ENCODE measurements around the gene RAB1B. TPM values are rescaled to one million over a fixed set of nuclear protein-coding genes. Genes with fewer than 3 reads are reported as not detected.
A peak's percentile ranks its signal among the peaks of the same experiment; 100 is the strongest.

RAB1B gene
- 55.6 and 65.3 TPM in 2 replicates for total RNA-seq (2014; rRNA removed; shearing (Covaris generic))
- polyA plus RNA-seq (2014; cell fraction: nucleus; rRNA removed): 73.8 and 78.2 TPM in 2 replicates

DNA sequence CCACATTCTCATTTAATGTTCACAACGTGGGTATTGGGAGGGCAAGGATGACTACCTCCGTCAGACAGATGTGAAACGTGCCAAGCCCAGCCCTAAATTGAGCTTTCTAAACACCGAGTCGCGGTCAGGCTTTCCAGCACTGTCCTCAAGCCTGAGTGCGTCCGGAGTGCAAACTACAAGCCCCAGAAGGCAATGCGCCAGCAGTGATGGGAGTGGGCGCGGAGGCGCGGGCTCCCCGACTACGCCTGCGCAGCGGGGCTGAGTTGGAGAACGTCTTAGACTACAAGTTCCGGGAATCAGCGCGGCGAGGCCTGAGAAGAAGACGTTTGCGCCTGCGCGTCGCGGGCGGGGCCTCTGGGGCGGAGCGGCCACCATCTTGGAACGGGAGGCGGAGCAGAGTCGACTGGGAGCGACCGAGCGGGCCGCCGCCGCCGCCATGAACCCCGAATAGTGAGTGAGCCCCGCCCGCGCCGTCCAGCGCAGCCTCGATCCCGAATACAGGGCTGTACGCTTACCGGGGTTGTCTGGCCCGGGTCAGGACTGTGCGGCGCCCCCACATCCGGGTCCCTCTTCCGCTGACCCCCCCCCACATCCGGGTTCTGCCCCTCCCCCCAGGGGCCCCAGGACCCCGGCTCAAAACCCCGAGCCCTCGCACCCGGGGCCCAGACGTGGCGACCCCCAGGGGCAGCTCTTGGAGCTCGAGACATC is at the start of gene RAB1B:
RAB1B (plus strand) TSS at position 396 of the 708 bp plus-strand sequence; CDS start at position 437, 41 bp downstream.
- DNase-seq (ENCODE audit: extremely low read depth, low read depth): peak; percentile 98

DNA sequence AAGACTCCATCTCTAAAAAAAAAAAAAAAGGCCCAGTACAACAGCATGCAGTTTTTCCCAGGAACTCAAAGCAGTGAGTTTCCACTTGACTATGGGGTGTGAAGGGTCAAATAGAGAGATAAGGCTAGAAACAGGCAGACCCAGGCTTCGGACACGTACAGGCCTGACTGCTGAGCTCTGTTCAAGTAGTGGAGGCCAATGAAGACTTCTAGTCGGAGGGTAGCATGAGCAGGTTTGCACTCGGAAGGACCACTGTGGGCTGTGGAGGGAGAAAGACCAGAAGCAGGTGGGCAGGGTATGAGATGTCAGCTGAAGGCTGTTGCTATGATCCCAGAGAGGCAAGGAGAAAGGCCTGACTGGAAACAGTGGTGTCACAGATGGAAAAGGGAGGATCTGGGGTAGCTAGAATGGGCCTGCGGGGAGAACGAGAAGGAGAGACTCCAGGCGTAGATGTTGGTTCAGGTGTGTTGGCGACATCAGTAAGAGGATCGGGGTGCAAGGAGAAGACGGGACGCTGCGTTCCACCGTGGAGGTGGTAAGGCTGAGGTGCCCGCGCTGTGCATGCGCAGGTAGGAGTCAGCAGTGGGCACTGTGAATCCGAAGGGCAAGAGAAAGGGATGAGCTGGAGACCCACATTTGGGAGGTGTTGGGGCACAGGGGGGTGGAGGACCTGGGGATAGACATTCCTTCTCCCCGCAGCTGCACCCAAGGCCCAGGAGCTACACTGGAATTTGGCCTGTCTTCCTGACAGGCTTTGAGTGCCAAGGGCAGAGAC is 49.4 kb upstream of the RAB1B start:
- no peak for DNase-seq (ENCODE audit: extremely low read depth, low read depth)

DNA sequence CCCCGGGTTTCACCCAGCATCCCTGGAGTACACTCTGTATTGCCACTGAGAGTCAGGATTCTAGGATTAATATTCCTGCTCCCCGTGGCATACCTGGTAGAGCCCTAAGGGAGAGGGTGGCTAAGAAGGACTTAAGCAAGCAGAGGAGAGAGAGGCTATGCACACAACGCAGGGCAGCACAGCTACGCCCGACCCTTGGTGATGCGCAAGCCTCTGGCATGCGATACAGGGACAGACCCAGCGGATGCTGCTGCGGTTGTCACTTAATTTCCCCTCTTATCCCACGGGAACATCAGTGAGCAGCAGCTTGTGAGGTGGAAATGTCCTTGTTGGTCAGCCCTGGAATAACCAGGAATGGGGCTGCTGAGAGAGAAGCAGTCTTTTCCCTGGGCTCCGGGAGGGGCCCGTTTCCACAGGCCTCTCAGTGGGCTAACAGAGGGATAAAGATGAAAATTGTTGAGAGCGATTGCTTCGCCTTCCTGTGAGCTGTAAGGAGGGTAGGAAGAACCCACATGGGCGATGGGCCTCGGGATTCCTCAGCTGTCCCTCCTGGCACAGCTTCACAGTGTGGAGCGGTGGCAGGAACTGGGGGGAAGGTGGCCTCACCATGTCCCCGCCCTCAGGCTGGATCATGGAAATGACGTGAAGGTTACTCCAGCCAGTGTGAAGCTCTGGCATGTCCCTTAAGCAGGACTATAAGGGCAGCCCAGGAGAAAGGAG is 48.4 kb upstream of the RAB1B start:
- no peak for DNase-seq (ENCODE audit: extremely low read depth, low read depth)

DNA sequence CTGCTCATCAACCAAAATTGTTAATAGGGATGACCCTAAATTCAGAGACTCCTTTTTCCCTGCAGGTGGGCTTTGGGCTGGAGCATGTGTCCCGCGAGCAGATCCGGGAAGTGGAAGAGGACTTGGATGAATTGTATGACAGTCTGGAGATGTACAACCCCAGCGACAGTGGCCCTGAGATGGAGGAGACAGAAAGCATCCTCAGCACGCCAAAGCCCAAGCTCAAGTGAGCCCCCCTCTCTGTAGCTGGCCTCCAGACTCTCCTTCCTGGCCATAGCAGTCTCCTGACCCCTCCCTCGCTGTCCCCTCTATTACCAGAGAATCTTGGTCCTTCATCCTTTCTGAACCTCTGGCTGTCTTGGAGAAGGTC is 47.9 kb upstream of the RAB1B start:
- DNase-seq (ENCODE audit: extremely low read depth, low read depth): no peak

DNA sequence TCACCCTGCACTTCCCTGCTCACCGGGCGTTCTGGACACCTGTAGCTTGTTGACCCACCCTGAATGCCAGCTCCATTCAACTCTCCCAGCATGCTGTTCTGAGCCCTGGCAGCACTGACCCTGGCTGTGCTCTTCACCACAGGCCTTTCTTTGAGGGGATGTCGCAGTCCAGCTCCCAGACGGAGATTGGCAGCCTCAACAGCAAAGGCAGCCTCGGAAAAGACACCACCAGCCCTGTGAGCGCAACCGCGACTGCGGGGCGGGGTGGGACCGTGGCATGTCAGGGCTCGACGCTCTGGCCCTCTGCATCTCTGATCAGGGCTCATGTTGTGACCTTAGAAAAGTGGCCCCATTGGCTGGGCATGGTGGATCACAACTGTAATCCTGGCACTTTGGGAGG is 47.4 kb upstream of the RAB1B start:
- no peak for DNase-seq (ENCODE audit: extremely low read depth, low read depth)

DNA sequence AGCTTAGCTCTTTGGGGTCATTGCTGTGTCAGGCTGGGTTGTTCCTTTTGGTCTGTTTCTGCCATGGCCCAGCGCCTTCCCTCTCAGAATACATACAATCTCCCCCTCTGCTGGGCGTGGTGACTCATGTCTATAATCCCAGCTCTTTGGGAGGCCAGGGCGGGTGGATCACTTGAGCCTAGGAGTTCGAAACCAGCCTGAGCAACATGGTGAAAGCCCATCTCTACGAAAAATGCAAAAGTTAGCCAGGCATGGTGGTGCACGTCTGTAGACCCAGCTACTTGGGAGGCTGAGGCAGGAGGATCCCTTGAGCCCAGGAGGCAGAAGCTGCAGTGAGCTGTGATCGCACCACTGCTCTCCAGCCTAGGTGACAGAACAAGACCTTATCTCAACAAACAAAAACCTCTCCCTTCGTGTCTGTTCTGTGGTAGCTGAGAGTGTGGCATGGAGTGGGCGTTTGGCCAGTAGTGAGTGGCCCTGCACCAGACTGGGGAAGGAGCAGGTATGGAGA is 46.7 kb upstream of the RAB1B start:
- DNase-seq (ENCODE audit: extremely low read depth, low read depth): no peak

DNA sequence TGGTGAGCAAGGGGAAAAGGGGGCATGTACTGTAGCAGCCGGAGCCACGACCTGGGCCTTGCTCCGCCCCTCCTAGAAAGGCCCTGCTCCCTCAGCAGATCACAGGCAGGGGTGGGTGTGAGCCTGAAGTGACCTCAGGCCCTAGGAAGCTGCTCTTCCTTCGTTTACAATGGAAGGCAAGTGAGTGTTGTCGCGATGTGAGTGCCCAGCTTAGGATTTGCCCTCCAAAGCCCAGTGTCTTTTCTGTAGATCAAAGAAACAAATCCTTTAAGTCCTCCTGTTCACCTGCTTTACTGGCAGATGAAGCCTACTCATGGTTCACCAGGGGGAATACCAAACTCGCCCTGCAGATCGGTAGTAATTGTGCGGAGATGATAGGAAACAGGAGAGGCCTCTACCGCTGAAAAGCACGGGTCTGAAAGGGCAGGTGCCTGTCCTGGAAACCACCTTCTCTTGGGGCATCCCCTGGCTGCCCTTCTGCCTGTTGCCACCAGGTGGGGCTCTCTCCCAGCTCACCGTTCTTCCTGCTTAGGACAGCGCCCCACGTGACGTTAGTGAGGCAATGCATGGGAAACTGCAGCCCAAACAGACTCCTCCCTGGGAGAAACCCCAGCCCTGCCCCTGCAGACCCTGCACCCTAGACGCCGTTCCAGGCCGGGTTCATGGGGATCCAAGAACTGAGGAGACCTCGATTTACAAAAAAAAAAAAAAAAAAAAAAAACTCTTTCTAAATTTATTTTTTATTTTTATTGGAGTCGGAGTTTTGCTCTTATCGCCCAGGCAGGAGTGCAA is 45.9 kb upstream of the RAB1B start:
- DNase-seq (ENCODE audit: extremely low read depth, low read depth): peak; percentile 83

DNA sequence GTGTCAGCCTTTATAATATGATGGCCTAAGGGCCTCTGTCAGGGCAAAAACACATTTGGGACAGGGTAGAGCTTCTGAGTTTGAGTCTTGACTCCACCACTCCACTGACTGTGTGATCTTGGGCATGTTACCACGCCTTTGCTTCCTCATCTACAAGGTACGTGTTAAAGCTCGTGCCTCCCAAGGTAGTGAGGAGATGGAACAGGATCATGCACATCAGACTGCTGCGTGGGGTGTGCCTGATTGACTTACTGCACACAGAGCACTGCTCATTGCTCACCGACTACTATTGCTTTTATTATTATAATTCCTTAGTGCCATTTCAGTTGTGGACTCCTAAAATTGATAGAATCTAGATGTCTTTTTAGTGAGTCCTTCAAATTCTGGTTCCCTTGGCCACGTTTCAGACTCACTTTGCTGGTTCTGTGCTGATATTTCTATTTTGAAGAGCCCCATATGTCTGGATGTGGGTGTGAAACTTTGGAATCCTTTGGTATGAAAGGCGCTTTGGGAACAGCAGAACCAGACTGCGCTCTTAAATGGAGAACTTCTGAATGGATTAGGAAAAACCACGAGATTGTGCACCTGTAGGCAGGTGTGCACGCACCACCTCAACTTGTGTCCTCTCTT is 44.1 kb upstream of the RAB1B start:
- DNase-seq (ENCODE audit: extremely low read depth, low read depth): no peak

DNA sequence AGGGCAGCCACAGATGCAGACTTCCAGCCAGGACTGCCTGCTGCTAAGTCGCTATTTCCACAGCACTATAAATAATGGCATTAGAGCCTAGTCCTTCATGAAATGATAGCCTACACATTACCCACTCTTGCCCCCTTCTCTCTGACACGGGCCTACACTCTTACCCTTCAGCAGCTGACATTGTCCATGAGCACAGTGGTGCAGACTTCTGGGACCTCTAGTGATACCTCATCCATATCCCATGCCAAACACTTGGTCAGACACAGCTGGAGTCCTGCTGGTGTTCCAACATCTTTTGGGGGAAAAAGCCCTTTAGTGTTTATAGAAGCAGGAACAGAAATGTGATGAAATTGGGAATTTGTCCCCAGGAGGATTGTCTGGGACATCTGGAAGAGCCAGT is 43.4 kb upstream of the RAB1B start:
- DNase-seq (ENCODE audit: extremely low read depth, low read depth): no peak

DNA sequence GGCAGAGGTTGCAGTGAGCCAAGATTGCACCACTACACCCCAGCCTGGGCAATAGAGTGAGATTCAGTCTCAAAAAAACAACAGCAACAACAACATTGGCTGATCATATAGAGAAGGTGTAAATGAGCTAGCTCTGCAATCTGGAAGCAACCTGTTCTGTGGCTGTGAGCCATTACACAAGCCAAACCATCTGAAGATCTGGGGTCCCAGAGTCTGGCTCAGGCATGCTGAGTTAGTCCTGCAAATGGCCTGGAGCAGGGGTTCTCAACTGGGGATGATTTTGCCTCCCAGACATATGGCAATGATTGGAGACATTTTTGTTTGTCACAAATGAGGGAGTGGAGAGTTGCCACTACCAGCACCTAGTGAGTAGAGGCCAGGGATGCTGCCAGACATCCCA is 42.3 kb upstream of the RAB1B start:
- DNase-seq (ENCODE audit: extremely low read depth, low read depth): no peak

DNA sequence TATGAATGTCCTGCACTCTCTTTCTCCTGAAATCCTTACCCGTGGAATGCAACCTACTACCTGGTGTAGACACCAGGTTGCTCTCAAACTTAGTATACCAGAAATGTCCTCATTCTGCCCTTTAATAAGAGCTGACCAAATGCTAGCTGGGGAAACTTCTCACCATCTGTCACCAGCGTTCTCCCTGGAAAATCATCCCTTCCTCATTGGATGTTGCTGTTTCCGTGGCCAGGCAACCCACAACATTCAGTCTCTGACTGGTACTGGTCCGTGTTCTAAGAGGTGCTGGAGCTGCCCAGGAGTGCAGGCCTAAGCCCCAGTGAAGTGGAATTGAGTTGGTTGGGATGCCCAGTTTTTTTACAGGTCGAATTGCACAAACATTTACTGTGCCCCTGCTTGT is 40.7 kb upstream of the RAB1B start:
- DNase-seq (ENCODE audit: extremely low read depth, low read depth): no peak

DNA sequence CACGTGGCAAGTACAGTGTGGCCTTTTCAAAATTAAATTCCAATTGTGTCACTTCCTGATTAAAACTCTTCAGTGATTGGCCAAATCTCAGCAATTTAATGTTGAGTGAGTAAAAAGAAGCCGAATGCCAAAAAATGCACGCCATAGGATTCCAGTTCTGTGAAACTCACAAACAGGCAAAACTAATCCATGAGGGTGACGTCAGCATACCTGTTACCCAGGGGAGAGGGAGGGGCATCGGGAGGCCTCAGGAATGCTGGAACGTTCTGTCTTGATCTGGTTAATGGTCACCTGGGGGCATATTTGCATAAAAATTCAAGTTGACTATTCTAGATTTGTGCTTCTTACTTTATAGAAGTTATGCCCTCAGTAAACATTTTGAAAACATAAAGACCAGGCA is 39.9 kb upstream of the RAB1B start:
- no peak for DNase-seq (ENCODE audit: extremely low read depth, low read depth)

DNA sequence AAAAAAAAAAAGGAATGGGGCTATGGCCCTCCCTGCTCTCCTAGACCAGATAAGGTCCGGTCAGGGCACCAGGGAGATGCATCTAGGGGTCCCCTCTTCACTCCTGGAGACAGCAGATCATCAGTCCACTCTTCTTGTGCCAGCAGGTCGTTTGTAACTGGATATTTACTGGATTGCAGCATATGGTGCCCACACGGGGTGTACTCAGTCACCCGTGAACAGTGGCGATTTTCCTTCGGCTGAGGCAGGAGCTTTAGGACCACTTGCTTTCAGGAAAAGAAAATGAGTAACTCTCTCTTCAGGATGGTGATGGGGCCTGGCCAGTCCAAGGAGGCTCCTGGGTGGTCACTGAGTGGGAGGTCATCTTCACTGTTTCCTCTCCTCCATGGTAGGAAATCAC is 38.3 kb upstream of the RAB1B start:
- no peak for DNase-seq (ENCODE audit: extremely low read depth, low read depth)

DNA sequence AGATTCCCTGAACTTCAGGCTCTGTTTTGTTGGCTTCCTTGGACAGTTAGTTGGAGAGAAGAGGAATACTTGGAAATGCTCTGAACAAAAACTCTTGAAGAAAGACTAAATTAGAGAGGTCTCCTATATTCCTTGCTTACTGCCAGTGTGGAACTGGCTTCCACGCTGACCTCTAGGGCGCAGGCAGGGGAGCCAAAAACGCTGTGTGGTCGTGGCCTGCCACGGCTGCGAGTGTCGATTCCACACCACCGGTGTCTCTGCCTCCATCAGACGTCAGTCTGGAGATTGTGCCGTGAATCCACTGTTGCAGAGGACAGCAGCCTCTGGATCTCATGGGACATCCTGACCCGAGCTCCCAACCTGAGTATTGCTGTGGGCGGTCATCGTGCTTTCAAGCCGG is 37.5 kb upstream of the RAB1B start:
- no peak for DNase-seq (ENCODE audit: extremely low read depth, low read depth)

DNA sequence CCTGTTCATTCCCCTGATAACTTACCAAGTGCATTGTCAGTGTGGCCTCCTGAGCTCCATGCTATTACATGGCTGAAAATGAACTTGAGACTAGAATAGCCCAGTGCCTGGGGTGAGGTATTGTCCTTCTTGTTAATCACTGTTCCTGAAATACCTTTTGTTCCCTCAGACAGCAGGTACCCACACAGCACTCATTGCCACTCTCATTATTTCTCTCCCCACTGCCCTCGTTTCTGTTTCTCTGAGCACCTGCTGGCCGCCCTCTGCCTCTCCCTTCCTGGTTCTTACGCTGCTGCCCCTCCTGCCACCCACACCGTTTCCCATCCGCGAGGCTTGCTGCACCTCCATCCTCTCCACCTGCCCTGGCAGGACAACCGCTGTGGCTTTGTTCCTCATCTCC is 36.9 kb upstream of the RAB1B start:
- DNase-seq (ENCODE audit: extremely low read depth, low read depth): no peak

DNA sequence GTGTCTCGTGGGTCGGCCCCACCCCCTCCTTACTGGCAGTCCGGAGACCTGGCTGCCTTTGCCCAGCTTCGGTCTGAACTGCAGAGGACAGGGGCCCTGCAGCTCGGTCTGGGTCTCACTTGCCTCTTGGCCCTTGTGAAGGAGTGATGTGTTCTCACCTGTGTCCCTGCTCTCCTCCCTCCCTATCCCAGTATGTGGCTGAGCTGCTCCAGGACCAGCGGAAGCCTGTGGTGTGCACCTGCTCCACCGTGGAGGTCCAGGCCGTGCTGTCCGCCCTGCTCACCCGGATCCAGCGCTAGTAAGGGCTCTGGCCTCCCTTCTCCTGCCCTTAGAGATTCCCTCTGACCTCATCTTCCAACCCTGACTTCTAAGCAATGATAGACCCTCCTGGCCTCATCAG is 35.7 kb upstream of the RAB1B start:
- DNase-seq (ENCODE audit: extremely low read depth, low read depth): no peak

DNA sequence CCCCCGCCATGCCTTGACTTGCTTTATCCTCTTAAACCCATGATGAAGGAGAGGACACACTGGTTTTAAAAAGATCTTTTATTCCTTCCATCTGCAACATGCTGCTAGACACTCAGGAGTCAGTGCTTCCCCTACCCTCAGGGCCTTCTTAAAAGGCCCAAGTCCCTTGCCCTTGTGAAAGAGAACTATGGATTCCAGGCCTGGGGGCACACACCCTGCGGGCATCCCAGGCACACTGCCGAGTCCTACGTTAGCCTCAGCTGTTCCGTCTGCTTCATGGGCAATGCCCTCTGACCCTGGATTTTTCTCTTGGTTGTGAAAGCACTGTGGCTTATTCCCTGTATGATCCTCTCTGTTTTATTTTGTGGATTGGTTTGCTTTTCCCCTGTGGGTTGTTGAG is 35.1 kb upstream of the RAB1B start:
- no peak for DNase-seq (ENCODE audit: extremely low read depth, low read depth)

DNA sequence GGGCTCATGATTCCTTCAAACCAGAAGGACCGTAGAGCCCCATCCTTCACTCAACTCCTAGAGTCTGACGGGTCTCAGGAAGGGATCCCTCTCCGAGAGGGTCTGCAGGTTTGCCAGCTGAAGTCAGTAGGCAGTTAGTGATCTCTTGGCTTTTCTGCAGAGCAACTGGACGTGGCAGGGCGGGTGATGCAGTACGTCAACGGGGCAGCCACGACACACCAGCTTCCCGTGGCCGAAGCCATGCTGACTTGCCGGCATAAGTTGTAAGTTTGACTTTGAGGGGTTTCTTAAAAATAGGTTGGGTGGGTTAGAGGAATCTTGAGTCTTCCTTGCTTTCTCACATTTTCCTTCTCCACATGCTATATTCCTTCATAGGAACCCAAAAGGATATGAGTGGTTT is 33.3 kb upstream of the RAB1B start:
- no peak for DNase-seq (ENCODE audit: extremely low read depth, low read depth)

DNA sequence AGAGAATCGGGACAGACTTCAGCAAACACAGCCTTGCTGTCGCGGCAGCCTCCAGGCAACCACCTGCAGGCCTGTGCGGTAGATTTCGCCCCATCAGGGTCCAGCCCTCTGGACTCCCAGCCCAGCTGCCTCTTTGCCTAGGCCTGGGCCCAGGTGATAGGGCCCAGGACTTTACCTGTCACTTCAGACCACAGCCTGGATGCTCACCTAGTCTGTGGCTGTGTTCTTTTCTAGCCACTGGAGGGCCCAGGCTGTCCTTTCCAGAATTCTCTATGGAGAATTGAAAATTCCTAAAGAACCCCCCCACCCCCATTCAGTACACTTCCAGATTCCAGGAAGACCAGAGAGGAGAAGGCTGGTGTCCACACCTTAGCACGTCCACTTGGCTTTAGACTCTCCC is 30.6 kb upstream of the RAB1B start:
- DNase-seq (ENCODE audit: extremely low read depth, low read depth): no peak

DNA sequence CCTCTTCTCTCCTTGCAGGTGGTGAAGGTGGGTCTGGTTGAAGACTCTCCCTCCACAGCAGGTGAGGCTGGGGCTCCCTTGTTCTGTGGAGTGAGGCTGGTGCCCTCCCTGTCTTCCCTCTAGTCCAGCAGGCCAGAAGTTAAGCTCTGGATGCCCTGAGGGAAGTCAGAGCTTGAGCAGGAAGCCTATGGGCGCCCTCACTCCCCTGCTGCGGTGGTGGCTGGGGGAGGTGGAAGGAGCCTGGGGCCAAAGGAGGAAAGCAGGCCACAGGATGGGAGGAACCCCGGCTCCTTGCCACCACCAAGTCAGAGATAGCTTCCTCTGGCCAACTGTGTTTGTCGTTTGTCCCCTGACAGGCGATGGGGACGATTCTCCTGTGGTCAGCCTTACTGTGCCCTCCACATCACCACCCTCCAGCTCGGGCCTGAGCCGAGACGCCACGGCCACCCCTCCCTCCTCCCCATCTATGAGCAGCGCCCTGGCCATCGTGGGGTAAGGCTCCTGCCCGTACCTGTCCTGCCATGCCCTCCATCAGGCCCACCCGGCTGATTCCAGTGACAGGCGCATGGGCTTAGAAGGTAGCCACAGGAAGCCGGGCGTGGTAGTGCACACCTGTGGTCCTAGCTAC is 29.5 kb upstream of the RAB1B start:
- no peak for DNase-seq (ENCODE audit: extremely low read depth, low read depth)

Data from NCI-H460 (cell line).